GM12878 (cell line): Measurements from ENCODE around the gene HUWE1. TPM values are rescaled to one million over a fixed set of nuclear protein-coding genes. Genes with fewer than 3 reads are reported as not detected.

Source experiments
- ATAC-seq: fragments of 200-7000 bp; cut with Tn5 transposase; 3 replicates; pipeline ENCODE4 v1.9.1; 2020; ENCODE audit warnings: mild to moderate bottlenecking, moderate library complexity
- BruUV-seq: library from RNA; stranded (reverse); fragments of 400-500 nt; replicated peaks from 2 replicates; lab custom pipeline; 2021; lab: Mats Ljungman, UMichigan
- CTCF ChIA-PET: fragments of 300-600 bp; sonication (Branson Sonifier 250); formaldehyde crosslinking; extraction: SDS; loops from one replicate; lab custom pipeline; 2021; ENCODE audit warnings: inconsistent platforms; lab: Yijun Ruan, JAX
- POLR2A ChIA-PET: fragments of 350-600 bp; formaldehyde crosslinking; extraction: SDS; loops from one replicate; lab custom pipeline; 2021; ENCODE audit warnings: inconsistent platforms; lab: Charles Lee
- RAD21 ChIA-PET: fragments of 300-600 bp; sonication (Branson Sonifier 250); formaldehyde crosslinking; loops from one replicate; lab custom pipeline; 2023; ENCODE audit warnings: antibody characterized with exemption; ENCODE audit not compliant: unreplicated experiment; lab: Charles Lee
- SMC1A ChIA-PET: fragments of 300-600 bp; sonication (Branson Sonifier 250); formaldehyde crosslinking; loops from one replicate; lab custom pipeline; 2023; ENCODE audit not compliant: unreplicated experiment, uncharacterized antibody; lab: Charles Lee
- DNase-seq: peaks from one replicate; pipeline ENCODE4 v3.0.0-alpha.2; 2011; ENCODE audit warnings: low read depth, low spot score
- FAIRE-seq: peaks from 3 replicates; lab custom pipeline; 2011; peaks lifted over from hg19 to GRCh38; lab: Jason Lieb, UNC
- H2AFZ ChIP-seq: 2 replicates; pipeline ENCODE4 v1.6.0; 2011; ENCODE audit warnings: low read depth, low read length, control low read depth; ENCODE audit not compliant: control insufficient read depth
- H3K27ac ChIP-seq: 2 replicates; pipeline ENCODE4 v1.5.1; 2011; ENCODE audit warnings: control low read depth; ENCODE audit not compliant: control insufficient read depth, insufficient read depth
- H3K27me3 ChIP-seq, 2 experiments: replicated peaks in 1 of 2; 2 replicates each; pipeline versions ENCODE4 v1.6.0 to v1.6.1; 2011; ENCODE audit warnings: low read length in 1 of 2; ENCODE audit not compliant: control insufficient read depth in 2 of 2, insufficient read depth in 2 of 2
- H3K36me3 ChIP-seq, 2 experiments: 2 replicates each; pipeline ENCODE4 v1.5.1; 2011; ENCODE audit warnings: low read length in 1 of 2; ENCODE audit not compliant: control insufficient read depth in 2 of 2, insufficient read depth in 2 of 2
- H3K4me1 ChIP-seq: 2 replicates; pipeline ENCODE4 v1.6.1; 2011; ENCODE audit warnings: mild to moderate bottlenecking, low read length, moderate library complexity, mixed read lengths; ENCODE audit not compliant: control insufficient read depth, insufficient read depth
- H3K4me2 ChIP-seq: 2 replicates; pipeline ENCODE4 v1.6.0; 2011; ENCODE audit warnings: control low read depth; ENCODE audit not compliant: control insufficient read depth, insufficient read depth
- H3K4me3 ChIP-seq: fragments of 200-600 bp; sonication (generic); 2 replicates; pipeline ENCODE4 v1.5.1; 2016
- H3K79me2 ChIP-seq: 2 replicates; pipeline ENCODE4 v1.6.0; 2011; ENCODE audit warnings: low read length; ENCODE audit not compliant: control insufficient read depth, insufficient read depth
- H3K9ac ChIP-seq: 2 replicates; pipeline ENCODE4 v1.8.0; 2011; ENCODE audit warnings: low read length, control low read depth, mixed read lengths; ENCODE audit not compliant: control insufficient read depth, insufficient read depth
- H3K9me3 ChIP-seq: replicated peaks from 3 replicates; pipeline ENCODE4 v1.5.1; 2011; ENCODE audit warnings: mild to moderate bottlenecking, low read length; ENCODE audit not compliant: control insufficient read depth, insufficient read depth
- H4K20me1 ChIP-seq: 2 replicates; pipeline ENCODE4 v1.6.0; 2011; ENCODE audit not compliant: control insufficient read depth, insufficient read depth
- CEBPB ChIP-seq, 2 experiments: fragments of 150-350 bp in 1 of 2; IDR thresholded peaks; 2 replicates each; pipeline ENCODE4 v1.6.1; 2012 to 2014; ENCODE audit warnings: low read depth in 2 of 2, low read length in 2 of 2, borderline replicate concordance in 1 of 2, inconsistent platforms in 1 of 2
- E2F4 ChIP-seq: IDR thresholded peaks from 2 replicates; pipeline ENCODE4 v1.6.1; 2012; ENCODE audit warnings: low read depth, low read length, improper control_type of control experiment
- IKZF2 ChIP-seq, 2 experiments: fragments of 450-650 bp; IDR thresholded peaks; 2 replicates each; pipeline ENCODE4 v1.6.1; 2017; ENCODE audit warnings: mild to moderate bottlenecking in 2 of 2, moderate library complexity in 2 of 2
- JUND ChIP-seq: IDR thresholded peaks from 2 replicates; pipeline ENCODE4 v1.6.1; 2012; ENCODE audit warnings: low read depth, mild to moderate bottlenecking, low read length, improper control_type of control experiment, moderate library complexity
- MYB ChIP-seq: fragments of 150-350 bp; IDR thresholded peaks from 2 replicates; pipeline ENCODE4 v1.6.1; 2014; ENCODE audit warnings: mild to moderate bottlenecking, low read depth, low read length, borderline replicate concordance
- NFYA ChIP-seq: IDR thresholded peaks from 2 replicates; pipeline ENCODE4 v1.6.1; 2011; ENCODE audit warnings: low read depth, mild to moderate bottlenecking, low read length, improper control_type of control experiment, borderline replicate concordance
- PBX3 ChIP-seq: IDR thresholded peaks from 2 replicates; pipeline ENCODE4 v1.6.1; 2011; ENCODE audit warnings: mild to moderate bottlenecking, low read depth, low read length, moderate library complexity; ENCODE audit not compliant: insufficient replicate concordance
- RELB ChIP-seq: fragments of 450-650 bp; IDR thresholded peaks from 2 replicates; pipeline ENCODE4 v1.6.1; 2017; ENCODE audit warnings: low read depth, mild to moderate bottlenecking, moderate library complexity
- SKIL ChIP-seq: fragments of 450-650 bp; IDR thresholded peaks from 2 replicates; pipeline ENCODE4 v1.6.1; 2017; ENCODE audit warnings: mild to moderate bottlenecking, low read depth, inconsistent platforms; ENCODE audit not compliant: poor library complexity, severe bottlenecking
- TBL1XR1 ChIP-seq: IDR thresholded peaks from 2 replicates; pipeline ENCODE4 v1.6.1; 2012; ENCODE audit warnings: low read depth, low read length, improper control_type of control experiment
- USF2 ChIP-seq: IDR thresholded peaks from 2 replicates; pipeline ENCODE4 v1.6.1; 2011; ENCODE audit warnings: low read depth, low read length, improper control_type of control experiment, borderline replicate concordance
- WGBS: methylation state at CpG from one replicate; pipeline ENCODE4 v1.1.6; 2016; ENCODE audit warnings: low lambda C conversion rate; ENCODE audit not compliant: insufficient replicate concordance, insufficient coverage; ENCODE audit errors: missing lambda C conversion rate; 5-methylcytosine and 5-hydroxymethylcytosine counted together
- in situ Hi-C: fragments of 300-500 bp; cut with MboI; formaldehyde crosslinking; loops from 9 replicates; pipeline ENCODE4 v1.14.3; 2018; ENCODE audit warnings: mixed read lengths
- intact Hi-C: fragments of 100-400 bp; cut with micrococcal nuclease; formaldehyde crosslinking; loops from one replicate; pipeline ENCODE4 v1.14.2; 2022; ENCODE audit not compliant: unreplicated experiment
- polyA plus RNA-seq, 11 experiments: library from polyadenylated mRNA; depleted of rRNA in 4 of 11; unstranded in 6 of 11; stranded (reverse) in 5 of 11; fragments of >200 nt; fragmentation: Nextera tagmentation in 4 of 11; fragmentation: Illumina TruSeq in 1 of 11; extraction: Ambion mirVana in 4 of 11; extraction: Trizol in 1 of 11; gene quantifications; 1 replicate in 1 of 11; 2 replicates in 10 of 11; pipeline versions ENCODE4 v1.2.1 to v1.2.3, GENCODE V29; 2011 to 2016; ENCODE audit warnings: inconsistent platforms in 2 of 11, missing spikeins in 2 of 11, low read depth in 1 of 11
- total RNA-seq, 4 experiments: library from RNA; depleted of rRNA in 3 of 4; stranded (reverse); fragments of >200 nt in 3 of 4; fragmentation: Illumina TruSeq in 1 of 4; extraction: Trizol in 1 of 4; gene quantifications; 2 replicates each; pipeline versions ENCODE4 v1.2.1 to v1.2.3, GENCODE V29; 2013 to 2021

HUWE1 gene
- total and polyA plus RNA-seq, 10 of the 15 experiments (the other 5 are each of a cell fraction or from before 2014, with no cell fraction given), result 35.9 to 280 (median 100) TPM

- no peaks in the 10 kb centered on the region for H3K27me3 ChIP-seq
- ChIA-PET SMC1A (no interaction called here), RAD21 (interaction anchor here (0.7 to 1.6 kb wide), 2 partner anchors 10 to 137 kb away, joined by 3 to 6 read pairs; partner anchors contain the start of gene HUWE1), POLR2A (interaction anchor here (1.8 to 2.0 kb wide), 2 partner anchors 10 to 12 kb away, joined by 6 read pairs; partner anchors contain the start of gene HUWE1), CTCF (interaction anchor here (1.0 kb wide), 1 partner anchor 15 kb away, joined by 3 read pairs; no protein-coding TSS in a partner anchor)
- H3K36me3 ChIP-seq, result no peaks in the 10 kb centered on the region
- FAIRE-seq, result no peak
- peak; percentile 28; the same call in 1 of the 3 replicates for ATAC-seq
- no peak overlapping the region for H2AFZ ChIP-seq
- H3K9ac ChIP-seq, result no peak overlapping the region
- no peak overlapping the region for H3K4me3 ChIP-seq
- no peak overlapping the region for H3K4me2 ChIP-seq
- no peak for DNase-seq
- in situ Hi-C loops, result no loop called here
- no peaks in the 10 kb centered on the region for H4K20me1 ChIP-seq
- H3K4me1 ChIP-seq, result no peaks in the 10 kb centered on the region
- H3K79me2 ChIP-seq, result no peaks in the 10 kb centered on the region
- no peak overlapping the region for H3K27ac ChIP-seq
- WGBS, result 59% methylated on average over 10 of the region's 10 CpGs
- intact Hi-C loops, result no loop called here
- no TSS peak for BruUV-seq
- peaks cover 2% of the 10 kb centered on the region; the same call in 2 of the 3 replicates for H3K9me3 ChIP-seq
- TF ChIP-seq E2F4 (no peak), NFYA (no peak), JUND (no peak), MYB (no peak), SKIL (no peak), USF2 (no peak), RELB (no peak), IKZF2 (IDR thresholded peaks at IDR 0.05) (no peak), TBL1XR1 (no peak), PBX3 (no peak), CEBPB (IDR thresholded peaks at IDR 0.05; ENCODE audit: borderline replicate concordance in 1 of 2, low read depth in 2 of 2, low read length in 2 of 2) (no peak)
Measured at GRCh38 chrX:53695946-53696549, 9.5 kb upstream of the HUWE1 start.
